CD4-positive, alpha-beta memory T cell (primary cell): Measurements from ENCODE around the gene TMEM26. TPM values are rescaled to one million over a fixed set of nuclear protein-coding genes. Genes with fewer than 3 reads are reported as not detected.

Experiments used
- CTCF ChIA-PET: fragments of 350-600 bp; sonication (Branson Sonifier 250); formaldehyde crosslinking; loops from one replicate; lab custom pipeline; 2021; ENCODE audit warnings: inconsistent platforms; ENCODE audit not compliant: partially characterized antibody; lab: Charles Lee
- POLR2A ChIA-PET: fragments of 350-600 bp; sonication (Branson Sonifier 250); formaldehyde crosslinking; loops from one replicate; lab custom pipeline; 2021; ENCODE audit not compliant: partially characterized antibody; lab: Charles Lee
- DNase-seq, 5 donors: peaks; one replicate each; pipeline versions ENCODE4 v3.0.0 to v3.0.0-alpha.2; 2020 to 2022; ENCODE audit warnings: mixed read lengths in 1 of 5
- H3K27ac ChIP-seq: one replicate; pipeline ENCODE4 v1.7.0; 2013; ENCODE audit warnings: low read depth, low read length
- H3K27me3 ChIP-seq: 2 replicates; pipeline ENCODE4 v1.7.0; 2013; ENCODE audit warnings: mild to moderate bottlenecking, low read length, moderate library complexity; ENCODE audit not compliant: insufficient read depth
- H3K36me3 ChIP-seq: 2 replicates; pipeline ENCODE4 v1.7.0; 2013; ENCODE audit warnings: mild to moderate bottlenecking, low read length, moderate library complexity; ENCODE audit not compliant: insufficient read depth
- H3K4me1 ChIP-seq: 2 replicates; pipeline ENCODE4 v1.7.0; 2013; ENCODE audit warnings: mild to moderate bottlenecking, low read length, moderate library complexity; ENCODE audit not compliant: insufficient read depth
- H3K4me3 ChIP-seq, 2 donors: one replicate each; pipeline ENCODE4 v1.7.0; 2013; ENCODE audit warnings: low read length in 2 of 2, mild to moderate bottlenecking in 1 of 2
- H3K9me3 ChIP-seq, 2 donors: one replicate each; pipeline ENCODE4 v1.7.0; 2013; ENCODE audit warnings: low read length in 2 of 2, control low read depth in 1 of 2; ENCODE audit not compliant: control insufficient read depth in 1 of 2
- H3K27ac Mint-ChIP-seq, 7 donors: one replicate each; pipeline ENCODE4 v1.8.0; 2020 to 2021; ENCODE audit warnings: mixed read lengths in 7 of 7, mild to moderate bottlenecking in 6 of 7, inconsistent platforms in 3 of 7, moderate library complexity in 3 of 7
- H3K27me3 Mint-ChIP-seq, 2 donors: one replicate each; pipeline ENCODE4 v1.8.0; 2020 to 2021; ENCODE audit warnings: mixed read lengths in 2 of 2
- H3K36me3 Mint-ChIP-seq, 2 donors: one replicate each; pipeline ENCODE4 v1.8.0; 2020 to 2021; ENCODE audit warnings: mixed read lengths in 2 of 2, inconsistent platforms in 1 of 2, mild to moderate bottlenecking in 1 of 2
- H3K4me1 Mint-ChIP-seq, 4 donors: one replicate each; pipeline ENCODE4 v1.8.0; 2020 to 2021; ENCODE audit warnings: mixed read lengths in 4 of 4, mild to moderate bottlenecking in 1 of 4
- H3K4me3 Mint-ChIP-seq, 8 donors: one replicate each; pipeline ENCODE4 v1.8.0; 2020 to 2021; ENCODE audit warnings: mixed read lengths in 8 of 8, mild to moderate bottlenecking in 7 of 8, moderate library complexity in 6 of 8, inconsistent platforms in 3 of 8
- H3K9me3 Mint-ChIP-seq, 8 donors: one replicate each; pipeline ENCODE4 v1.8.0; 2020 to 2021; ENCODE audit warnings: mixed read lengths in 8 of 8, mild to moderate bottlenecking in 5 of 8, inconsistent platforms in 3 of 8, moderate library complexity in 1 of 8
- intact Hi-C: fragments of 100-400 bp; cut with micrococcal nuclease; formaldehyde crosslinking; loops from one replicate; pipeline ENCODE4 v1.15.1; 2023
- polyA plus RNA-seq, 2 donors: library from polyadenylated mRNA; unstranded; fragments of 300-500 nt; fragmentation: Illumina TruSeq; gene quantifications; one replicate each; pipeline ENCODE4 v1.2.3, GENCODE V29; 2021
- total RNA-seq, 2 experiments: library from RNA; stranded (reverse); gene quantifications; one replicate each; pipeline ENCODE4 v1.2.3, GENCODE V29; 2021

TMEM26 gene
- total RNA-seq (not detected), polyA plus RNA-seq (not detected)

DNA sequence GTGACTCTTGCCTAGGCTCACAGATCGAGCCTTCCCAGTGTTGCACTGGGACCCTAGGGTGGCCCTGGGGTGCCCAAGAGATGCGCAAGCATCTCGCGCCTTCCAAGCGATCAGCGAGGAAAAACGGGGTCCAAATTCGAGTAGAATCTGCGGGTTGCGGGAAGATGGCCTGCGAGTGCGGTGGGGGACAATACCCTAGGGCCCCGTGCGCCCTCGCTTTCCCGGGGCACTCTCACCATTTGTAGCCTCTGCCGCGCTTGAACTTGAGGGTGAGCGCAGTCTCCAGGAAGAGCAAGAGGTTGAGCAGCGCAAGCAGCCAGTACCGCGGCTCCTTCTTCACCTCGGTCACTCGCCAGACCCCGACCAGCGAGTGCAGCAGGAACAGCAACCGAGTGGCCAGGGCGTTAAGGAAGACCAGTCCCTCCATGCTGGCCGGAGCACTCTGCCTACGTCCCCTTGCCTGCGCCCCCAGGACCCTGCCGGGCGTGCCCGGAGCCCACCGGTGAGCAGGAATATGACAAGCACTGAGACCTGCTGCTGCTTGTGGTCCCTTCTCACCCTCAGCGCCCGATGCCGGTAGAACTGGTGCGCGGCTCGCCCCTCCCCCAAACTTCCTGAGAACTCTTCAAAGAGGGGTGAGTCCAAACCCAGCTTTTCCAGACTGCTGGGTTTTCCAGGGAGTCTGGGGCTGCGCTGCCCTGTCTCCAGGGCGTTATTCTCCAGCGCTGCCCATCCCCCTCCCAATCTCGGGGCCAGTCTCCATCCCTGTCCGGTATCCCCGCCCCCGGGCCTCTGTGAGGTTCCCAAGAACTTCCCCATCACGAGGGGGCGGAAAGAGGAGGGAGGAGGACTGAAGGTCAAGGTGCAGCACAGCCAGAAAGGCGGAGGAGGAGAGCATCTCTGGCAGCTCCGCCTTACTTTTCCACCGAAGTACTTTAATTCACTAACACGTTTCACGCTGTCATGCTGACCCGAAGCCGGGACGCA, at the start of gene TMEM26:
TSS of gene TMEM26 (minus strand) at position 727 of the 987 bp plus-strand sequence. CDS start at position 427, 300 bp downstream.
- Mint-ChIP-seq H3K36me3 (no peaks in the 10 kb centered on the region), H3K9me3 (no peaks in the 10 kb centered on the region), H3K4me1 (peaks cover 4 to 10% (median 8%) of the 10 kb centered on the region in 4 donors), H3K27me3 (peaks cover 25 to 31% of the 10 kb centered on the region in 2 donors), H3K27ac (no peak within 1 kb of the TSS), H3K4me3 (peak within 1 kb of the TSS in 6 of 8 donors; percentile 38 to 74 (median 44))
- CTCF ChIA-PET: no interaction called here
- H3K27ac ChIP-seq: no peak within 1 kb of the TSS
- H3K4me1 ChIP-seq: no peaks in the 10 kb centered on the region
- POLR2A ChIA-PET: no interaction called here
- H3K27me3 ChIP-seq: peaks cover 4% of the 10 kb centered on the region
- no peak within 1 kb of the TSS for H3K4me3 ChIP-seq
- no peaks in the 10 kb centered on the region for H3K9me3 ChIP-seq
- no peak for DNase-seq
- H3K36me3 ChIP-seq: no peaks in the 10 kb centered on the region
- intact Hi-C loops: no loop called here

DNA sequence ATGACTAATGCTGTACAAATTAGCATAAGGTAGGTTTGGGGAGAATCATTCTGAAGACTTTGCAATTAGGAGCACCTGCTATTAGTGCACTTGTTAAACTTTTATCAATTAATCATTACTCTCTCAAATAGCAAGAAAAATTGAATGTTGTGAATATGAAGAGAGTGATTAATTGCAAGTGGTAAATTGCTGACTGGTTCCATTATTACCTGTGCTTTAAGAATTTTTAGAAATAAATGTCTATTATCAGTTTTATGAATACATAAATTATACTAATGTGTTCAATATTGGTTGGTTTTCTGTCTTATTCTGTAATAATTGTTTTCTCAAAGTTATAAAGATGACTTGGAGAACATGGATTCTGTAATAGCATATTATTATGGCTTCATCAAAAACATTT, 47.3 kb upstream of the TMEM26 start:
- CTCF ChIA-PET: no interaction called here

DNA sequence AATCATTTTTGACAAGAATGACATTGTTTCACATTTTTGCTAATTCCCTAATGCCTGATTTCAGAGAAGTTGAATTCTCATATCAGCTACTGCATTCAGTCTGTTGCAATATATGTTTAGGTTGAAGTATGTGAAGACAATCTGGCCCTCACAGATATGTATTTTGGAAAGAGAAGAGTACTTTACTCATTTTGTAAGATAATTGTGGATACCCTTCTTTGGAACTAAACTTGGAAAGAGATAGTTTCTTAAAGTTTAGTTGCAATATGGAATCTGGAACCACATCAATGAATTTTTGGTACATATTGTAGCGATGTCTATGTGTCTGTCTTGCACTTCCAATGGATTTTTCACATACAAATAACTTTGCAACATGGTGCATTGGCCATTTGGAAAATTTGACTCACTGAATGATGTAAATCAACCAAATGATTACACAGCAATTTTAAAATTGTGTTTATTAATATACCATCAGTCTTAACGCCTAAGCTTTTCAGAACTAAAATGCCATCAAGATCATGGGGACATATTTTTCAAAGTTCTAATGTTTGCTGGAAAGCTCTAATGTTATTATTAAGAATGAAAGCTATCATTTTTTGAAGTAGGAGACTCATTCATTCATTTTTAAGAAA, 39.3 kb upstream of the TMEM26 start:
- Mint-ChIP-seq H3K9me3 (peaks cover 0 to 8% (median 0%) of the 10 kb centered on the region in 8 donors), H3K27me3 (peaks cover 7% of the 10 kb centered on the region in 2 donors), H3K4me1 (peaks cover 0 to 3% (median 0%) of the 10 kb centered on the region in 4 donors), H3K4me3 (no peak overlapping the region), H3K36me3 (no peaks in the 10 kb centered on the region), H3K27ac (no peak overlapping the region)
- Histone ChIP-seq H3K4me1 (no peaks in the 10 kb centered on the region), H3K27me3 (no peaks in the 10 kb centered on the region), H3K36me3 (no peaks in the 10 kb centered on the region), H3K4me3 (no peak overlapping the region), H3K9me3 (no peaks in the 10 kb centered on the region), H3K27ac (no peak overlapping the region)
- intact Hi-C loops: no loop called here
- CTCF ChIA-PET: no interaction called here
- no peak for DNase-seq
- POLR2A ChIA-PET: no interaction called here

More for the DNA sequence above, 47.3 kb upstream of the TMEM26 start:
- Mint-ChIP-seq H3K4me3 (no peak overlapping the region), H3K9me3 (peaks cover 0 to 3% (median 0%) of the 10 kb centered on the region in 8 donors), H3K36me3 (no peaks in the 10 kb centered on the region), H3K4me1 (no peaks in the 10 kb centered on the region), H3K27me3 (peaks cover 6 to 8% of the 10 kb centered on the region in 2 donors), H3K27ac (no peak overlapping the region)
- DNase-seq: no peak
- intact Hi-C loops: no loop called here
- Histone ChIP-seq H3K27ac (no peak overlapping the region), H3K9me3 (no peaks in the 10 kb centered on the region), H3K36me3 (no peaks in the 10 kb centered on the region), H3K4me3 (no peak overlapping the region), H3K4me1 (no peaks in the 10 kb centered on the region), H3K27me3 (no peaks in the 10 kb centered on the region)
- POLR2A ChIA-PET: no interaction called here

DNA sequence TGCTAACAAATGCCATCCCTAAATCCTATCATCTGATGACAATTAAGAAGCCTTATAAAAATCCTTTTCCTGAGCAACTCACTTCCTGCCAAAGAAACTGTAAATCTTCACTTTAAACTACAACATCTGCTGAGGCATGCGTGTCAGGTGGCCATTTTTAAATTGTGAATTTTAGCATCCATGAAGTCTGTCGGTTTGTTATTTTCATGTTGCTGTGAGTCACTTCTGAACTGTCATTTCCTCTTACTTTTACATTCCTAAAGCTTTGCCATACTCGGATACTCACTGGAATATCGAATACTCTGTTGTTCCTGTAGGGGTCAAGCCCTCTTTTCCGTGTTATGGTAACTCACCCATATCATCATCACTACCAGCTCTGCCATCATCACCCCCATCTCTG, 34.3 kb upstream of the TMEM26 start:
- POLR2A ChIA-PET: no interaction called here
- Histone ChIP-seq H3K27ac (no peak overlapping the region), H3K4me3 (no peak overlapping the region), H3K27me3 (no peaks in the 10 kb centered on the region), H3K36me3 (no peaks in the 10 kb centered on the region), H3K9me3 (no peaks in the 10 kb centered on the region), H3K4me1 (no peaks in the 10 kb centered on the region)
- no peaks in the 10 kb centered on the region for H3K36me3 Mint-ChIP-seq
- CTCF ChIA-PET: no interaction called here
- intact Hi-C loops: no loop called here
- H3K9me3 Mint-ChIP-seq: peaks cover 0 to 2% (median 0%) of the 10 kb centered on the region in 8 donors
- H3K27me3 Mint-ChIP-seq: peaks cover 0 to 3% of the 10 kb centered on the region in 2 donors
- peaks cover 0 to 3% (median 0%) of the 10 kb centered on the region in 4 donors for H3K4me1 Mint-ChIP-seq
- no peak overlapping the region for H3K27ac Mint-ChIP-seq
- H3K4me3 Mint-ChIP-seq: no peak overlapping the region
- DNase-seq: no peak

DNA sequence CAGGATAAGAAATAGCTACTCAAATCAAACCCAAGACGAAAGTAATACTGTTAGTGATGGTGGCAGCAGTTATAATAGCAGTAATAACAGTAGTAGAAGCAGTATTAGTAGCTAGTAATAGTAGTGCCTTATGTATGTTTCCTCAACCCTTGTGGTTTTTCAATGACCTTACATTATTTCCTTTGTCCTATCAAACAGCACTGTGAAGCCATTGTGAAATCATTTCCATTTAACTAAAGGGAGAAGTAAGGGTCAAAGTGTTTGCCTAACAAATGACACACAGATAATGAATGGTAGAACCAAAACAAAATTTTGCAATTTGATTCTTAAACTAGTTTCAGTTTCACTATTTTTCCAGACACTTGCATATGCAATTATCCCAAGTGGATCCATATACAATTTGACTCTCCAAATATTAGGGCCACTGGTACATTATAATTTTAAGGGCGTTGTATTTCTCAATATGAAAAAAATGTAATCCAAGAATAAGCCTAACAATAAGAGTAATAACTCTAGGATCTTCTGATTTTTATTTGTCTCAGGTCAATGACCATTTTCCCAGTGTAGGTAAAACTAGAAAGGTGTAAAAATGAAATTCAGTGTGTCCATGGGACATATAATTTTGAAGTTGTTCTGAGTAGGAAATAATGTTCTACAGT, 33.7 kb upstream of the TMEM26 start:
- Mint-ChIP-seq H3K4me1 (peaks cover 0 to 3% (median 0%) of the 10 kb centered on the region in 4 donors), H3K4me3 (no peak overlapping the region), H3K36me3 (no peaks in the 10 kb centered on the region), H3K27me3 (peaks cover 0 to 3% of the 10 kb centered on the region in 2 donors), H3K9me3 (peaks cover 0 to 2% (median 0%) of the 10 kb centered on the region in 8 donors), H3K27ac (no peak overlapping the region)
- no peak for DNase-seq
- intact Hi-C loops: no loop called here
- ChIA-PET CTCF (no interaction called here), POLR2A (no interaction called here)
- no peaks in the 10 kb centered on the region for H3K9me3 ChIP-seq
- no peaks in the 10 kb centered on the region for H3K4me1 ChIP-seq
- no peak overlapping the region for H3K4me3 ChIP-seq
- no peak overlapping the region for H3K27ac ChIP-seq
- H3K27me3 ChIP-seq: no peaks in the 10 kb centered on the region
- no peaks in the 10 kb centered on the region for H3K36me3 ChIP-seq

DNA sequence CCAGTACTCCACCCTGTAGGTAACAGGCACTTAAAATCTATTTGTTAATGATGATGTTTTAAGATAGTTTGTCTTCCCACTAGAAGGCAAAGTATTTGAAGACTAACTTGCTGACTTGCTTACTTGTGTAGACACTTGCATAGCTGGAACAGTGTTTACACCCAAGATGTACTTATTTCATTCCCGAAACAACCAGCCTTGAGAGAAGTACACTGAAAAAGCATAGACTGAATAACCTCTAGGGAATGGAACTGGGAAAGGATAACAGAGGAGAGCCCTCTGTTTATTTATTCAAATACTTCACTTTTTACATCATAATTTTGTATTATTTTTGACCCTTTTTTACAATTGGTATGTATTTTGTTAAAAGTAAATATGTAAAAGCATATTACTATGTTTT, 33.1 kb upstream of the TMEM26 start:
- H3K27ac ChIP-seq: no peak overlapping the region
- no peaks in the 10 kb centered on the region for H3K36me3 ChIP-seq
- CTCF ChIA-PET: no interaction called here
- no peak overlapping the region for H3K27ac Mint-ChIP-seq
- no peak overlapping the region for H3K4me3 ChIP-seq
- no peak overlapping the region for H3K4me3 Mint-ChIP-seq
- peaks cover 0 to 3% of the 10 kb centered on the region in 2 donors for H3K27me3 Mint-ChIP-seq
- H3K36me3 Mint-ChIP-seq: no peaks in the 10 kb centered on the region
- POLR2A ChIA-PET: no interaction called here
- no peaks in the 10 kb centered on the region for H3K9me3 ChIP-seq
- intact Hi-C loops: no loop called here
- no peak for DNase-seq
- peaks cover 0 to 2% (median 0%) of the 10 kb centered on the region in 8 donors for H3K9me3 Mint-ChIP-seq
- H3K4me1 ChIP-seq: no peaks in the 10 kb centered on the region
- peaks cover 0 to 3% (median 0%) of the 10 kb centered on the region in 4 donors for H3K4me1 Mint-ChIP-seq
- H3K27me3 ChIP-seq: no peaks in the 10 kb centered on the region

DNA sequence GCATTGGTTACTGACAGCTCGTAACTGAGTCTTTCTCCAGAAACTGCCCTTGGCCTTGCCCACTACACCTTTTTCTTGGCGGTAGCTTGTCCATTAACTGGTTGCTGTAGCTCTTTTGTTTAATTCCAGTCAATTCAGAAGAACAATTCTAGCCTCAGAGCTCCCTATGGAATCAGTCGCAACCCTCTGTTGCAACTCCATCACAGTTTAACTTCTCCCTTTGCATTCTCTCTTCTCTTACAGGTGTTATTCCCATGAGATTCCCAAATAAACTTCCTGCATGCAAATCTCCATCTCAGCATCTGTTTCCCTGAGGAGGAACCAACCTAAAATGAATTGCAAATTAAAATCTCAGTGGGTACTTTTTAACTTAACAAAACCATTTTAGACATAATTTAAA, 28.4 kb upstream of the TMEM26 start:
- H3K27me3 ChIP-seq: no peaks in the 10 kb centered on the region
- CTCF ChIA-PET: no interaction called here
- H3K27ac Mint-ChIP-seq: no peak overlapping the region
- H3K4me3 ChIP-seq: no peak overlapping the region
- H3K9me3 ChIP-seq: no peaks in the 10 kb centered on the region
- no peaks in the 10 kb centered on the region for H3K4me1 ChIP-seq
- H3K27ac ChIP-seq: no peak overlapping the region
- intact Hi-C loops: no loop called here
- no peaks in the 10 kb centered on the region for H3K36me3 ChIP-seq
- H3K27me3 Mint-ChIP-seq: peaks cover 6 to 11% of the 10 kb centered on the region in 2 donors
- no peak overlapping the region for H3K4me3 Mint-ChIP-seq
- POLR2A ChIA-PET: no interaction called here
- H3K4me1 Mint-ChIP-seq: no peaks in the 10 kb centered on the region
- peaks cover 0 to 2% (median 0%) of the 10 kb centered on the region in 8 donors for H3K9me3 Mint-ChIP-seq
- H3K36me3 Mint-ChIP-seq: no peaks in the 10 kb centered on the region
- DNase-seq: no peak
